Nephron (organoid): Measurements from ENCODE around the gene SLCO1A2.
"Not testable (repeated sequence)": the region's sequence is repeated elsewhere in the genome, so short reads cannot be mapped to it uniquely, and the experiment has no call there.

Experiments used
- H3K27ac Mint-ChIP-seq, 3 experiments: 2 replicates each; pipeline ENCODE4 v1.8.0; 2020; ENCODE audit warnings: mixed read lengths in 3 of 3, mild to moderate bottlenecking in 2 of 3, moderate library complexity in 1 of 3
- H3K27me3 Mint-ChIP-seq: 2 replicates; pipeline ENCODE4 v1.8.0; 2021; ENCODE audit warnings: low read depth, mild to moderate bottlenecking, moderate library complexity, mixed read lengths
- H3K36me3 Mint-ChIP-seq: 2 replicates; pipeline ENCODE4 v1.8.0; 2020; ENCODE audit warnings: low read depth, mixed read lengths
- H3K4me1 Mint-ChIP-seq: 2 replicates; pipeline ENCODE4 v1.8.0; 2020; ENCODE audit warnings: mixed read lengths
- H3K4me3 Mint-ChIP-seq, 3 experiments: 2 replicates each; pipeline ENCODE4 v1.8.0; 2020; ENCODE audit warnings: mild to moderate bottlenecking in 3 of 3, mixed read lengths in 3 of 3, moderate library complexity in 2 of 3
- H3K9me3 Mint-ChIP-seq: 2 replicates; pipeline ENCODE4 v1.8.0; 2020; ENCODE audit warnings: mixed read lengths
- TF ChIP-seq, protein P1 (sequence below), 3 experiments: fragments of 200-600 bp; sonication (generic); IDR thresholded peaks; one replicate each; pipeline ENCODE4 v1.5.0; 2021; ENCODE audit warnings: antibody characterized with exemption in 3 of 3; ENCODE audit not compliant: unreplicated experiment in 3 of 3

Gene SLCO1A2

DNA sequence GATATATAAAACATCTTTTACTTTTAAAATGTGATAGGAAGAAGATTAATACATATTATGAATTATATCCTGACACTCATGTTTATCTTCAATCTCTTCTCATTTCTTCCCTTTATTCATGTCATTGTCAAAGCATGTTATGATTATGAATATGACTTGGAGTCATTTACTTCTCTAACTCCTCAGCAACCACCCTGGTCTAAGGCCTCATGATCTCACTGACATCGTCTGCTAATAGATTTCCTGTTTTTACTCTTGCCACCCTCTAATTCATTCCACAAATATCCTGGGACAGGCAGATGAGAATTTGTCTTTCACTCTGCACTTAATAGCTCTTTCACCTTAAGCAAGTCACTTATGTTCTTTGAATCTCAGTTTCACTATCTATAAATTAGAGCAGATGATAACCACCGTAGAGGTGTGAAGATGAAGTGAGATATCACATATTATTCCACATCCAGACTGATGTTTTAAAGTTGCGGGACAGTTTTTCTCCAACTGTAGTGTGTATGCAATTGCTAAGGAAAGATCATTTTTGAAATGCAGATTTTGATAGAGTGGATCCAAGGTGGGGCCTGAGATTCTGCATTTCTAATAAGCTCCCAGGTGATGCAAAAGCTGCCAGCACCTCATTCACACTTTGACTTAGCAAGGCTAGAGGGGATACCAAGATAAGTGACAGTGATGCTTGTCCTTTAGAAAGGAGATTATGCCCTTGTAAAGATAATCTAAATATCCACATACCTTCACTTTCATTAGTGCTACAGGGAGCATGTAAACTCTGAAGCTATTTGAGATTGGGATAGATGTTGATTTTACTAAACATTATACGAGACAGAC, 34.6 kb upstream of the SLCO1A2 start:
- H3K4me3 Mint-ChIP-seq = no peak overlapping the region
- TF ChIP-seq, protein P1, sequence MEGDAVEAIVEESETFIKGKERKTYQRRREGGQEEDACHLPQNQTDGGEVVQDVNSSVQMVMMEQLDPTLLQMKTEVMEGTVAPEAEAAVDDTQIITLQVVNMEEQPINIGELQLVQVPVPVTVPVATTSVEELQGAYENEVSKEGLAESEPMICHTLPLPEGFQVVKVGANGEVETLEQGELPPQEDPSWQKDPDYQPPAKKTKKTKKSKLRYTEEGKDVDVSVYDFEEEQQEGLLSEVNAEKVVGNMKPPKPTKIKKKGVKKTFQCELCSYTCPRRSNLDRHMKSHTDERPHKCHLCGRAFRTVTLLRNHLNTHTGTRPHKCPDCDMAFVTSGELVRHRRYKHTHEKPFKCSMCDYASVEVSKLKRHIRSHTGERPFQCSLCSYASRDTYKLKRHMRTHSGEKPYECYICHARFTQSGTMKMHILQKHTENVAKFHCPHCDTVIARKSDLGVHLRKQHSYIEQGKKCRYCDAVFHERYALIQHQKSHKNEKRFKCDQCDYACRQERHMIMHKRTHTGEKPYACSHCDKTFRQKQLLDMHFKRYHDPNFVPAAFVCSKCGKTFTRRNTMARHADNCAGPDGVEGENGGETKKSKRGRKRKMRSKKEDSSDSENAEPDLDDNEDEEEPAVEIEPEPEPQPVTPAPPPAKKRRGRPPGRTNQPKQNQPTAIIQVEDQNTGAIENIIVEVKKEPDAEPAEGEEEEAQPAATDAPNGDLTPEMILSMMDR (IDR thresholded peaks at IDR 0.05; ENCODE audit: unreplicated experiment in 3 of 3) = no peak

DNA sequence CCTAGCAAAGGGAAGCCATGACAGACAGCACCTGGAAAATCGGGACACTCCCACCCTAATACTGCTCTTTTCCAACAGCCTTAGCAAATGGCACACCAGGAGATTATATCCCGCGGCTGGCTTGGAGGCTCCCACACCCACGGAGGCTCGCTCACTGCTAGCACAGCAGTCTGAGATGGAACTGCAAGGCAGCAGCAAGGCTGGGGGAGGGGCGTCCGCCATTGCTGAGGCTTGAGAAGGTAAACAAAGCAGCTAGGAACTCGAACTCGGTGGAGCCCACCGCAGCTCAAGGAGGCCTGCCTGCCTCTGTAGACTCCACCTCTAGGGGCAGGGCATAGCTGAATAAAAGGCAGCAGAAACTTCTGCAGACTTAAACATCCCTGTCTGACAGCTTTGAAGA, 25.9 kb upstream of the SLCO1A2 start:
- peaks cover 21% of the 10 kb centered on the region for H3K9me3 Mint-ChIP-seq
- not testable (repeated sequence) for H3K4me3 Mint-ChIP-seq, H3K36me3 Mint-ChIP-seq, H3K27me3 Mint-ChIP-seq, H3K4me1 Mint-ChIP-seq, H3K27ac Mint-ChIP-seq

More for the DNA sequence above, 34.6 kb upstream of the SLCO1A2 start:
- H3K27me3 Mint-ChIP-seq = no peaks in the 10 kb centered on the region
- H3K4me1 Mint-ChIP-seq = no peaks in the 10 kb centered on the region
- H3K36me3 Mint-ChIP-seq = no peaks in the 10 kb centered on the region
- peaks cover 4% of the 10 kb centered on the region for H3K9me3 Mint-ChIP-seq
- no peak overlapping the region for H3K27ac Mint-ChIP-seq

DNA sequence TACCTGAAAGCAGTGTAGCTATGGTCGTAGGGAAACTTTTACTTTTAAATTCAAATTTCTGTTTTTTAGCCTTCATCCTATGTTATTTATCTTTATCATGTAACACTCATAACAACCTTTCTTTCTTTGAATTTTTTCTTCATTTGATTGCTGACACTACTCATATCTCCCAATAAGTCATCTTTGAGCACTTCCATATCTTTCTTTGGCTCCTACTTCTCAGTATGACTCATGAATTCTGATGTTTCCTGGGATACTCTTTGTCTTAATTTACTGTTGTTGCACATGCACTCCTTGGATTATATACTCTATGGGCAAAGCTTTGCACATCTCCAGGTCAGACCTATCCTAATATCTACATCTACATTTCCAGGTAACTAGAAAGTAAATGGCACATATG, 19.9 kb upstream of the SLCO1A2 start:
- TF ChIP-seq, protein P1 (IDR thresholded peaks at IDR 0.05; ENCODE audit: unreplicated experiment in 3 of 3) = no peak
- Mint-ChIP-seq H3K27ac (no peak overlapping the region), H3K9me3 (no peaks in the 10 kb centered on the region), H3K4me1 (no peaks in the 10 kb centered on the region), H3K4me3 (no peak overlapping the region), H3K36me3 (no peaks in the 10 kb centered on the region), H3K27me3 (no peaks in the 10 kb centered on the region)

DNA sequence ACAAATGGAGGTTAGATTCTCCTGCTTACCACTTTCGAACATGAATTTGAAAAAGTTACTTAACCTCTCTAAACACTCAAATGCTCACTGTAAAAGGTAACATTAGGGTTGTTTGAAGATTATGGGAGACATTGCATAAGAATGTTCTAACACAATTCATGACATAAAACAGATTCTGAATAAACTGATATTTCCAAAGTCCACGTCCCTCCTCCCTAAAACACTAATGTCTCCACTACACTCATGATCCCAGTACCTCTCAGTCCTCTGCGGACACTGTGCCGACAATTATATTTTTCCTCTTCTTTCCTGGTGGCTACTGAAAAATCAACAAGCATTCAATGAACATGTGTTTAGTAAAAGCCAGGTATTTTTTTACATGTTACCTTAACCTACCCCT, 19.2 kb upstream of the SLCO1A2 start:
- no peaks in the 10 kb centered on the region for H3K4me1 Mint-ChIP-seq
- H3K9me3 Mint-ChIP-seq = no peaks in the 10 kb centered on the region
- no peak overlapping the region for H3K27ac Mint-ChIP-seq
- no peaks in the 10 kb centered on the region for H3K27me3 Mint-ChIP-seq
- TF ChIP-seq, protein P1 (IDR thresholded peaks at IDR 0.05; ENCODE audit: unreplicated experiment in 3 of 3) = no peak
- no peak overlapping the region for H3K4me3 Mint-ChIP-seq
- no peaks in the 10 kb centered on the region for H3K36me3 Mint-ChIP-seq

DNA sequence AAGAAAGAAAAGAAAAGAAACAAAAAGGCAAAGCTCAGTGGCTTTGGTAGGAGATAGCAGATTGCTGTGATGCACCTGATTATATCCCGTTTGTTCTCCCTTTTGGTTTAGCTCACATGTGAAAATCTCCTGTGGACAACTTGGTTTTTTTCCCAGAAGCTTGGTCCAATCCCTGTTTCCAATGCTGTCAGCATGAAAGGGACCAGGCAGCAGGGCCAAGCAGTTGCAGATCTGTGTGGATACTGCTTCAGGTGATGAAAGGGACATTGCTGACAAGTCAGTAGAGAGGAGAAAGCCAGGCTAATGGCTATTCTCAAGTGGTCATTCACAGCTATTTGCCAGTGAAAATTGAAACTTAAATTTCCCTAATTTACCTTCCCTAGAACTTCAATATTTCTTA, 18.8 kb upstream of the SLCO1A2 start:
- H3K27ac Mint-ChIP-seq = no peak overlapping the region
- no peaks in the 10 kb centered on the region for H3K9me3 Mint-ChIP-seq
- no peaks in the 10 kb centered on the region for H3K4me1 Mint-ChIP-seq
- no peaks in the 10 kb centered on the region for H3K36me3 Mint-ChIP-seq
- no peaks in the 10 kb centered on the region for H3K27me3 Mint-ChIP-seq
- TF ChIP-seq, protein P1 (IDR thresholded peaks at IDR 0.05; ENCODE audit: unreplicated experiment in 3 of 3) = no peak
- no peak overlapping the region for H3K4me3 Mint-ChIP-seq

DNA sequence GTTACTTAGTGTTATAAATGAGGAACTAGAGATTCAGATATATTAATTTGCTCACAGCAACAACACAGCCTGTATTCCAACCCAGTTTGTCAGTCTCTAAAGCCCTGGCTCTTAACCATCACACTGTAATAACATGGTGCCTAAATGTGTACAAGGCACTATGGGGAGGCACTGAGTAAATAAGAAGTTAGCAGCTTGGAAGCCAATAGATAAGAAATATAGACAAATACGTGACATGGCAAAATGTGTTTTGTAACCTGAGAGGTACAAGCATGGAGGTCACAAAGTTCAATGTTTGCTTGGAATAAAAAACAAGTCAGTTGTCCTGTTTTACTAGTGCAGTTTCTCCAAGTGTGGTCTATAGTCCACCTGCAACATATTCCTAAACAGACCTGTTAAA, 16.3 kb upstream of the SLCO1A2 start:
- H3K27ac Mint-ChIP-seq = no peak overlapping the region
- H3K4me3 Mint-ChIP-seq = no peak overlapping the region
- TF ChIP-seq, protein P1 (IDR thresholded peaks at IDR 0.05; ENCODE audit: unreplicated experiment in 3 of 3) = no peak
- no peaks in the 10 kb centered on the region for H3K4me1 Mint-ChIP-seq
- H3K9me3 Mint-ChIP-seq = no peaks in the 10 kb centered on the region
- H3K36me3 Mint-ChIP-seq = no peaks in the 10 kb centered on the region
- no peaks in the 10 kb centered on the region for H3K27me3 Mint-ChIP-seq
